ENCODE results near the gene LRRTM4. TPM values are rescaled to one million over a fixed set of nuclear protein-coding genes. Genes with fewer than 3 reads are reported as not detected.

Gene LRRTM4
- total RNA-seq, 1 donor from 2014 or later: not detected

- no peak for DNase-seq (ENCODE audit: low read depth in 2 of 2)
Measured at GRCh38 chr2:76998704-76999103, 523.5 kb downstream of the LRRTM4 start.

- no peak for DNase-seq (ENCODE audit: low read depth in 2 of 2)
Measured at GRCh38 chr2:76998152-76998551, 524.0 kb downstream of the LRRTM4 start.

GRCh38 chr2:76997296-76997695, 524.9 kb downstream of the LRRTM4 start:
- no peak for DNase-seq (ENCODE audit: low read depth in 2 of 2)

GRCh38 chr2:76985387-76986136, 536.6 kb downstream of the LRRTM4 start:
- DNase-seq (ENCODE audit: low read depth in 2 of 2): peak in 1 of 2 donors; percentile 3

GRCh38 chr2:76984359-76984758, 537.8 kb downstream of the LRRTM4 start:
- peak in 1 of 2 donors; percentile 13 for DNase-seq (ENCODE audit: low read depth in 2 of 2)

- no peak for DNase-seq (ENCODE audit: low read depth in 2 of 2)
Measured at GRCh38 chr2:76980067-76980787, 541.9 kb downstream of the LRRTM4 start.

- DNase-seq (ENCODE audit: low read depth in 2 of 2): peak in 1 of 2 donors; percentile 24
Measured at GRCh38 chr2:76977846-76978727, 544.1 kb downstream of the LRRTM4 start.

- no peak for DNase-seq (ENCODE audit: low read depth in 2 of 2)
Measured at GRCh38 chr2:76975752-76976151, 546.4 kb downstream of the LRRTM4 start.

- no peak for DNase-seq (ENCODE audit: low read depth in 2 of 2)
Measured at GRCh38 chr2:76973610-76974009, 548.6 kb downstream of the LRRTM4 start.

GRCh38 chr2:76965772-76966171, 556.4 kb downstream of the LRRTM4 start:
- DNase-seq (ENCODE audit: low read depth in 2 of 2): no peak

GRCh38 chr2:76958749-76959148, 563.4 kb downstream of the LRRTM4 start:
- no peak for DNase-seq (ENCODE audit: low read depth in 2 of 2)

GRCh38 chr2:76953733-76954347, 568.3 kb downstream of the LRRTM4 start:
- peak in 1 of 2 donors; percentile 20 for DNase-seq (ENCODE audit: low read depth in 2 of 2)

GRCh38 chr2:76946631-76947145, 575.5 kb downstream of the LRRTM4 start:
- DNase-seq (ENCODE audit: low read depth in 2 of 2): no peak

- DNase-seq (ENCODE audit: low read depth in 2 of 2): no peak
Measured at GRCh38 chr2:76940559-76940958, 581.6 kb downstream of the LRRTM4 start.

- DNase-seq (ENCODE audit: low read depth in 2 of 2): no peak
Measured at GRCh38 chr2:76938153-76938552, 584.0 kb downstream of the LRRTM4 start.

GRCh38 chr2:76932550-76932949, 589.6 kb downstream of the LRRTM4 start:
- no peak for DNase-seq (ENCODE audit: low read depth in 2 of 2)

GRCh38 chr2:76930056-76930744, 592.0 kb downstream of the LRRTM4 start:
- no peak for DNase-seq (ENCODE audit: low read depth in 2 of 2)

GRCh38 chr2:76928026-76928425, 594.1 kb downstream of the LRRTM4 start:
- DNase-seq (ENCODE audit: low read depth in 2 of 2): no peak

- no peak for DNase-seq (ENCODE audit: low read depth in 2 of 2)
Measured at GRCh38 chr2:76921006-76921405, 601.2 kb downstream of the LRRTM4 start.

GRCh38 chr2:76895469-76895868, 626.7 kb downstream of the LRRTM4 start:
- no peak for DNase-seq (ENCODE audit: low read depth in 2 of 2)

- no peak for DNase-seq (ENCODE audit: low read depth in 2 of 2)
Measured at GRCh38 chr2:76870581-76870980, 651.6 kb downstream of the LRRTM4 start.

Data from dermis microvascular lymphatic vessel endothelial cell (primary cell).